Hematopoietic multipotent progenitor cell treated with erythropoietin and hydrocortisone succinate and interleukin-3 and kit ligand, for 17 days (in vitro differentiated cells): ENCODE measurements around the gene ANXA7.
"Not testable (repeated sequence)": the region's sequence is repeated elsewhere in the genome, so short reads cannot be mapped to it uniquely, and the experiment has no call there.

Experiments used
- DNase-seq: peaks from one replicate; pipeline ENCODE4 v3.0.0-alpha.2; 2015; ENCODE audit warnings: low spot score

Gene ANXA7

DNA sequence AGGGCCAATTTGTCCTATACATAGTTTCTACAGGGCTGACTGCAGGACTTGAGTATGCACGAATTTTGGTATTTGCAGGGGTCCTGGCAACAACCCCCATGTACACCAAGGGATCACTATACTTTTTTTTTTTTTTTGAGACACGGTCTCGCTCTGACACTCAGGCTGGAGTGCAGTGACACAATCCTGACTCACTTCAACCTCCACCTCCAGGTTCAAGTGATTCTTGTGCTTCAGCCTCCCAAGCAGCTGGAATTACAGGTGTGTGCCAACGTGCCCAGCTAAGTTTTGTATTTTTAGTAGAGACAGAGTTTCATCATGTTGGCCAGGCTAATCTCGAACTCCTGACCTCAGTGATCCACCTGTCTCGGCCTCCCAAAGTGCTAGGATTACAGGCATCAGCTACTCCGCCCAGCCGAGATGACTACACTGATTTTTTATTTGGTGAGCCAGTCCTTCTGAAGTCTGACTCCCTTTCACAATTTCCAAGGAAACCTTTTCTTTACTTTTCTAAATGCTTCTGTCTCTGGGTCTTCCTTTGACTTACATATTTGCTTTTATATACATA lies 75.0 kb downstream of the ANXA7 start:
- no peak for DNase-seq

DNA sequence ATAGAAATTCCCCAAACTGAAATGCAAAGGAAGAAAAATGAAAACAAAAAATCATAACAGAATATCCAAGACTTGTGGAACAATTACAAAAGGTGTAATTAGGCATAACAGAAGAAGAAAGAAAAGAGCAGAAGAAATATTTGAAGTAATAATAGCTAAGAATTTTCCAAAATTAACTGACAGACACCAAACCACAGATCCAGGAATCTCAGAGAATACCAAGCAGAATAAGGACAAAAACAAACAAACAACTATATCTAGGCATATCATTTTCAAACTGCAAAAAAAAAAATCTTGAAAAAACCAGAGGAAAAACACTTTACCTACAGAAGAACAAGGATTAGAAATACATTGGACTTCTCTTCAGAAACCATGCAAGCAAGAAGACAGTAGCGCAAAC lies 80.7 kb downstream of the ANXA7 start:
- no peak for DNase-seq

DNA sequence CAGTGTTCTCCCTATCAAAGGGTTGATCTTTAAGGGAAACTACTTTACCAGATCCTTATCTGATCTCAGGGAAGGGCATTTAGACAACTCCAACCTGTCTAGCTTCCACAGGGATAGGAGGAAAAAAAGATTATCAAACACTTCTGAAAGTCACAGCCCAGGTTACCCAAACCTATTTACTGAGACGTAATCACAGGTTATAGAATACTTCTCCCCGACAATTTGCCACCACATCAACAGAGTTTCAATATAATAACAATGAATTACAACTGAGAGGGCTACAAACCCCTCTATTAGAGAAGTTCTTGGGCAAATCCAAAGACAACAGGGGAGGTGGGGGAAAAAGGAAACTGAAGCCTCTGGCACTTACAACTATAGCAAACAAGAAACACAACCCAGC lies 81.5 kb downstream of the ANXA7 start:
- DNase-seq: no peak

DNA sequence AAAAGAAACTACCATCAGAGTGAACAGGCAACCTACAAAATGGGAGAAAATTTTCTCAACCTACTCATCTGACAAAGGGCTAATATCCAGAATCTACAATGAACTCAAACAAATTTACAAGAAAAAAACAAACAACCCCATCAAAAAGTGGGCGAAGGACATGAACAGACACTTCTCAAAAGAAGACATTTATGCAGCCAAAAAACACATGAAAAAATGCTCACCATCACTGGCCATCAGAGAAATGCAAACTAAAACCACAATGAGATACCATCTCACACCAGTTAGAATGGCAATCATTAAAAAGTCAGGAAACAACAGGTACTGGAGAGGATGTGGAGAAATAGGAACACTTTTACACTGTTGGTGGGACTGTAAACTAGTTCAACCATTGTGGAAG lies 85.3 kb downstream of the ANXA7 start:
- DNase-seq: not testable (repeated sequence)

DNA sequence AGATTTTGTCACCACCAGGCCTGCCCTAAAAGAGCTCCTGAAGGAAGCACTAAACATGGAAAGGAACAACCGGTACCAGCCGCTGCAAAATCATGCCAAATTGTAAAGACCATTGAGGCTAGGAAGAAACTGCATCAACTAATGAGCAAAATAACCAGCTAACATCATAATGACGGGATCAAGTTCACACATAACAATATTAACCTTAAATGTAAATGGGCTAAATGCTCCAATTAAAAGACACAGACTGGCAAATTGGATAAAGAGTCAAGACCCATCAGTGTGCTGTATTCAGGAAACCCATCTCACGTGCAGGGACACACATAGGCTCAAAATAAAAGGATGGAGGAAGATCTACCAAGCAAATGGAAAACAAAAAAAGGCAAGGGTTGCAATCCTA lies 88.6 kb downstream of the ANXA7 start:
- DNase-seq: not testable (repeated sequence)
